HAP-1 (cell line): ENCODE data around the gene FOXP1.

Source experiments
- DNase-seq, 2 experiments: peaks; one replicate each; pipeline ENCODE4 v3.0.0-alpha.2; 2016 to 2020; ENCODE audit warnings: low spot score in 2 of 2
- H3K27me3 ChIP-seq: fragments of 250-450 bp; sonication (Bioruptor Pico); 2 replicates; pipeline ENCODE4 v1.5.1; 2020; ENCODE audit warnings: low read depth, mild to moderate bottlenecking, moderate library complexity
- H3K36me3 ChIP-seq: fragments of 250-450 bp; sonication (Bioruptor Pico); replicated peaks from 2 replicates; pipeline ENCODE4 v1.5.1; 2020; ENCODE audit warnings: mild to moderate bottlenecking
- H3K4me1 ChIP-seq: fragments of 250-450 bp; sonication (Bioruptor Pico); 2 replicates; pipeline ENCODE4 v1.5.1; 2020; ENCODE audit warnings: mild to moderate bottlenecking
- H3K4me3 ChIP-seq: fragments of 250-450 bp; sonication (Bioruptor Pico); 2 replicates; pipeline ENCODE4 v1.5.1; 2020; ENCODE audit warnings: mild to moderate bottlenecking, moderate library complexity
- H3K9me3 ChIP-seq: fragments of 250-450 bp; sonication (Bioruptor Pico); 2 replicates; pipeline ENCODE4 v1.5.1; 2020; ENCODE audit warnings: mild to moderate bottlenecking, moderate library complexity
- in situ Hi-C: fragments of 300-500 bp; cut with MboI; formaldehyde crosslinking; loops from 3 replicates; pipeline ENCODE4 v1.14.3; 2020; ENCODE audit warnings: low sequenced_read_pairs, inconsistent platforms, mixed read lengths

FOXP1 gene

DNA sequence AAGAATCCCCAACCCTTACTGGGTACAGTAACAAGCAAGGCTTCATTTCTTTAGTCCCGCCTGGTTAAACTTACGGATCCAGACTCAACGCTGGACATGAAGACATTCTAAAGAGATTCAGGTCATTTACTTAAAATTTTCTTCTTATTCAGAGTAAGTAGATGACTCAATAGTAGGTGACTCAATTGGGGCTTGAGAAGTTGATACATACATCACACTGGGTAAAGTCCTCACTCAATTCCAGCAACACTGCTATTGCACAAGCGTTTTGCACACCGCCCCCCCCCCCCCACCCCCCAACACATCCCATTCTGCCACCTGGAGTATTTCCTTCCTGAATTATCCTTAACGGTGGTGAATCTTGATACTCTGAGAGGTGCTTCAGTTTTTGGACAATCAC lies 610.0 kb downstream of the FOXP1 start:
- Histone ChIP-seq H3K9me3 (no peaks in the 10 kb centered on the region), H3K4me3 (no peak overlapping the region), H3K36me3 (peaks cover 9% of the 10 kb centered on the region), H3K27me3 (no peaks in the 10 kb centered on the region), H3K4me1 (peaks cover 8% of the 10 kb centered on the region)
- no peak for DNase-seq
- in situ Hi-C loops: no loop called here

DNA sequence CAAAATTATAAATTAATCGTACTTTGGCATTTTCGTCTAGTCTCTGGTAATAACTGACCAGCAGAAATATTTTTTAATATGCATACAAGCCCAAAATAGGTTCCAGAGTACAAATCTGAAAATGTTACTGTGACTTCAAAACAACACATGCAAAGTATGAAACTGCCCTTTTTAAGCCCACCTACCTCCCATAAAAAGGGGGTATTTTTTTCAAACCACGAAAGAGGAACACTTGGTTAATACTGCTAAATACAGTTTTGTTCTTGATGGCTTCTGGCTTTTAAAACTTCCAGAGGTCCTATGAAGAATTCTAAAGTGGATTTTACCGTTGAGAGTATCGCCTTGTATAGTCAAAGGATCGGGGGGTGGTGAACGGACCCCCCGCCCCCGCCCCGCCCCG lies 610.7 kb downstream of the FOXP1 start:
- no peaks in the 10 kb centered on the region for H3K27me3 ChIP-seq
- H3K36me3 ChIP-seq: peaks cover 9% of the 10 kb centered on the region
- no peaks in the 10 kb centered on the region for H3K9me3 ChIP-seq
- peaks cover 8% of the 10 kb centered on the region for H3K4me1 ChIP-seq
- DNase-seq: no peak
- in situ Hi-C loops: no loop called here
- H3K4me3 ChIP-seq: no peak overlapping the region

DNA sequence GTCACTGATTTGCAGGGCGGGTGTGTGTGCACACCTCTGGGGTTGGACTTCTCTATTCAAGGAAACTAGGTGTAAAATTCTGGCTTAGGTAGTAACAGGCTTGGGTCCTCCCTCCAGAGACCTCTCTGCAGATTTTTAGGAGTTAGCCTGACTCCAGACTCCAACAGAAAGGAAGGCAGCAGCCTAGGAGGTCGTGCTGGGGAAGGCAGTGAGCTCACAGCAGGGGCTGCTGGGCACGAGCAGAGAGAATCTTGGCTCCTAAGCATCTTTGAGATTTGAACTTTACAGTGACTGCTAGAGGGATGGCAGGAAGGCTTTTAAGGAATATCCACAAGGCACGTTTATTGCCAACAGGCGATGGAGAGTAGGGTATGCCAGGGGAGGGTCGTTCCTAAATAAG lies 612.6 kb downstream of the FOXP1 start:
- peaks cover 9% of the 10 kb centered on the region for H3K36me3 ChIP-seq
- no peaks in the 10 kb centered on the region for H3K9me3 ChIP-seq
- peaks cover 8% of the 10 kb centered on the region for H3K4me1 ChIP-seq
- no peak for DNase-seq
- in situ Hi-C loops: no loop called here
- no peaks in the 10 kb centered on the region for H3K27me3 ChIP-seq
- no peak overlapping the region for H3K4me3 ChIP-seq

DNA sequence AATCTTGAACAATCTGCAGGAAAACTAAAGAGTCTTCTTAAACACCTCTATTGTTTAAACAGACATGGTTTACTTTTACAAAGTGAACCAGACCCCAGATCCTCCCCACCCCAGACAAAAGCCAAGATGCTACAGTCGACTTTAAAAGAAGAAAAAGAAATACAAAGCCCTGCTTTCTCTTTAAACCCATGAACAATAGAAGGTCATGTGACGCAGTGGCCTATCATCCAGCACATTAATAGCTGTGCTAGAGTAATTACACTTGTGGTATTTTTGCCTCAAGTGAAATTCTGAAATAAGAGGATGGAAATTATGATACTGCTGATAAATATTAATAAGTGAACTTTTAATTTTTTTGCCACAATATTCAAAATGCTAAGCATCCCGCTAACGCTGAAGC lies 613.4 kb downstream of the FOXP1 start:
- Histone ChIP-seq H3K4me3 (no peak overlapping the region), H3K4me1 (peaks cover 8% of the 10 kb centered on the region), H3K9me3 (no peaks in the 10 kb centered on the region), H3K27me3 (no peaks in the 10 kb centered on the region), H3K36me3 (peaks cover 6% of the 10 kb centered on the region)
- DNase-seq: peak; percentile 57
- in situ Hi-C loops: no loop called here

DNA sequence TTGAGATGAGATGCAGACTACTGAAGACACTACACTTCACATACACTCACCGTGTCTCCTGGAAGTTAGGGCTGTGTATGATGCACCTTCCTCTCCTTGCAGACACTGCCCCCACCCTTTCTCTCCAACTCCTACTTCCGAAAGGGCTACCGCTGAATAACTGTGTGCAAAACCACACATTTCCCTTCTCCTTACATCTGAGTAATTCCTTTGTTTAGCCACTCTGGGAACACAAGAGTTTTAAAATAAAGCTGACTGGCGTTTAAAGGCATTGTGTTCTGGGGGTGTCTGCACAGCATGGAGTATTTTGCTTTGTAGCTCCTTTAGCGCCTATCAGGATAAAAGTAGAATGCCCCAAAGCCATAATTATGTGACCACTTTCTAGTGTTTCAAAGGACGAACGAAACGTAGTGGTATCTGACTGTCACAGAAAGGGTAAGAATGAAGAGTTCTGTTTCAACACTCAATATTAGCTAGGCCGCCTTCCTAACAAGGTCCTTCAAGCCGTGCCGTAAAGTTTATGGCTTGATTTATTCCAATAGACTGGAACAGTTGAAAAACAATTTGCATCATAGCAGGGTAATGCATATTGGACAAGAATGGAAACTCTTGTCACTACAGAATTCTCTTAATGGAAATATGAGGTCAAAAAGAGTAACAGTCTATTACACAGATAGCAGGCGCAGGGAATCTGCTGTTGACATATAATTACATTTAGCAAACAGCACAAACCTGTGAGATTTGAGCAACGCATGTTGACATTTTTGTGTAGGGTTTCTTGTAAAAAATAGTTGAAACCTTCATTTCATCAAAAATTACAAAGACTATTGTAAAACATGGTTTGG lies 619.9 kb downstream of the FOXP1 start:
- Histone ChIP-seq H3K4me1 (peaks cover 21% of the 10 kb centered on the region), H3K4me3 (no peak overlapping the region), H3K36me3 (no peaks in the 10 kb centered on the region), H3K9me3 (no peaks in the 10 kb centered on the region), H3K27me3 (no peaks in the 10 kb centered on the region)
- DNase-seq: peak; percentile 51 to 80
- in situ Hi-C loops: no loop called here

DNA sequence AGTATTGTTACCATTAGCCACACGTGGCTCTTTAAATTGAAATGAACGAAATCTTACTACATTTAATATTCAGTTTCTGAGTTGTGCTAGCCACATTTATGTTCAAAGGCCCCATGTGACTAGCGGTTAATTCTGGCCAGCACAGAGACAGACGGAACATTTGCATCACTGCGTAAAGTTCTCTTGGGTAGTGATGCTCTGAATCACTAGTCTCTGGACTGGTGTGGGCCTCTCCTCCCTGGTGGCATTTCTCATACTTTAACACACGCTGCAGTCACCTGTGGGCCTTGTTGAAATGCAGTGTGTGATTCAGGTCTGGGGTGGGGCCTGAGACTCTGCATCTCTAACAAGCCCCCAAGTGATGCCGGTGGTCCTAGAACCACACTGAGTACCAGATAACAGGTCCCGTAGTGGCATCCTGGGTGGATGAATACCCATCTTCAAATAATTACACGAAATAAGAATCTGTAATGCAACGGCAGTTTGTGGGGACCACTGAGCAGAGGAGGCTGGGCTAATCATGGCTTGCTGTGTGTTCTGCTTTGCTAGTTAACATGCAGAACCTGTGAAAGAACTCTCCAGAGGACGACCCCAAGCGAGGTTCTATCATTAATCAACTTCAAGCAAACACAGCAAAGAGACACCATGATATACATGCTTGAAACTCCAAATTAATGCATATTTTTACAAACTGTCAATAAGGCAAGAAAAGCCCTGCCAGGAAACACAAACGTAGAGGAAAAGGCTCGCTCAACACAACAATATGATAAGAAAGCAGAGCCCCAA lies 623.8 kb downstream of the FOXP1 start:
- H3K36me3 ChIP-seq: no peaks in the 10 kb centered on the region
- in situ Hi-C loops: no loop called here

DNA sequence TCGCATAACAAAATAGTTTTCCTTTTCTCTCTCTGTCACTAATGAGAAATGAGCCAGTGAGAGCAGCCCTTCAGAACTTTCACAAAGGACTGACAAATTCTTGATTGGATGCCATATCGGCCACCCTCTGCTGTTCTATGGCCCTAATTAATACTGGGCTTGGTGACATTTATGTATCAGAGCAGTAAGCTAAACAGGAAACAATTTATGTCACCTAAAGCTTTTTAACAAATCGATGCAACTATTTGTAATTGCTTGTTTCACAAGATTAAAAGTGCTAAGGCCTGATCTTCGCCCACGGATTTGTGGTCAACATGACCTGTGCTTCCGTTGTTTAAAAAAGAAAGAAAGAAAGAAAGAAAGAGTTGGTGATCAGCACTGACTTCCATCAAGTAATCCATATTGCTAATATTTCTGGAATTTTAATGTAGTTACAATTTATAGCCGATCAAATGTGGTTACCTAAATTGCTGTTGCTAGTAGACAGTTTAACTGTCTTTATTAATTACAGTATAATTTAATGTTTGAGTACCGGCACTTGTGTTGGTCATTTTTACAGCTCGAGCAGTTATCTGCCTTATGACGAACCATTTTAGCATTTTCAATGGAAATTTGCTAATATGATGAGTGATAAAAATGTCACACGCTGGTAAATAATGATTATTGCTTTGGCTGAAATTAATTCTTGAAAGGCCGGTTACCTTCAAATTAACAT lies 631.3 kb downstream of the FOXP1 start:
- no peaks in the 10 kb centered on the region; the same call in 1 of the 2 replicates for H3K4me1 ChIP-seq
- in situ Hi-C loops: no loop called here
- H3K27me3 ChIP-seq: no peaks in the 10 kb centered on the region
- no peaks in the 10 kb centered on the region for H3K9me3 ChIP-seq
- DNase-seq: no peak
- H3K4me3 ChIP-seq: no peak overlapping the region
- no peaks in the 10 kb centered on the region for H3K36me3 ChIP-seq

More for the DNA sequence above, 623.8 kb downstream of the FOXP1 start:
- H3K27me3 ChIP-seq: no peaks in the 10 kb centered on the region
- H3K4me3 ChIP-seq: no peak overlapping the region
- H3K4me1 ChIP-seq: peaks cover 21% of the 10 kb centered on the region
- no peaks in the 10 kb centered on the region for H3K9me3 ChIP-seq
- no peak for DNase-seq

DNA sequence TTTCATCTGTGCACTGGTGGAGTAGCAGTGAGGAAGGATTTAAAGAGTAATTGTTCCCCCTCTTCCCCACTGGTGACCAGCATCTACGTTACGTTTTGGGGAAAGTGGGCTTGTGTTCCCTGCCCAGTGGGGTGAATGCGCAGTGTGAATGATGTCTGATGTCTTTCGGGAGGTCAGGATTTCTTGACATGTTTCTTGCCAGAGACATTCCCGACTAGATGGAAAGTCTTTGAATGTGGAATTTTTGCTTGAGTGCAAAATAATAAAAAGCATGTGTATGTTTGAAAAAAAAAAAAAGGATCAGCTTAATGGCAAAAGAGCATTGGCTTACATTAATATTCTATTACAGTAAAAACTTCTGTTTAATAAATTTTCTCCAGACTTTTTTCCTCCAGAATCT lies 632.2 kb downstream of the FOXP1 start:
- Histone ChIP-seq H3K36me3 (no peaks in the 10 kb centered on the region), H3K4me3 (no peak overlapping the region), H3K4me1 (no peaks in the 10 kb centered on the region; the same call in 1 of the 2 replicates), H3K9me3 (no peaks in the 10 kb centered on the region), H3K27me3 (no peaks in the 10 kb centered on the region)
- in situ Hi-C loops: no loop called here
- no peak for DNase-seq

DNA sequence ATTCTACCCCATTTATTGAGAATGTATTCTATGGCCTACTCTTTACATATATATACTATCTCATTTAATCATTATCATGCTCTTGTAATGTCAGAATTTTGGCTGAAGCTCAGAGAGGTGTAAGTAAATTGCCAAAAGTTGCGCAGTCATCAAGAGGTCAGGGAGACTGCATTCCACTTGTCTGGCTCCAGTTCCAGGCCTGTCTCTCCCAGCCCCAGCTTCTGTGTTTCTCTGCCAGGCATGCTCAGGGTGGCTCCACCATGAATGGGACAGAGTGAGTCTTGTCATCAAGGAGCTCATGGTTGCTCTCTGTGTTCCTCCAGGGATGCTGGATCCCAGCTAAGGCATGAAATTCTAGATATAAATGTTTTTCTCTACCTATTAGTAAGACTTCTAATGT lies 635.9 kb downstream of the FOXP1 start:
- H3K4me1 ChIP-seq: no peaks in the 10 kb centered on the region; the same call in 1 of the 2 replicates
- no peak for DNase-seq
- H3K9me3 ChIP-seq: no peaks in the 10 kb centered on the region
- H3K36me3 ChIP-seq: no peaks in the 10 kb centered on the region
- in situ Hi-C loops: no loop called here
- H3K27me3 ChIP-seq: no peaks in the 10 kb centered on the region
- no peak overlapping the region for H3K4me3 ChIP-seq

DNA sequence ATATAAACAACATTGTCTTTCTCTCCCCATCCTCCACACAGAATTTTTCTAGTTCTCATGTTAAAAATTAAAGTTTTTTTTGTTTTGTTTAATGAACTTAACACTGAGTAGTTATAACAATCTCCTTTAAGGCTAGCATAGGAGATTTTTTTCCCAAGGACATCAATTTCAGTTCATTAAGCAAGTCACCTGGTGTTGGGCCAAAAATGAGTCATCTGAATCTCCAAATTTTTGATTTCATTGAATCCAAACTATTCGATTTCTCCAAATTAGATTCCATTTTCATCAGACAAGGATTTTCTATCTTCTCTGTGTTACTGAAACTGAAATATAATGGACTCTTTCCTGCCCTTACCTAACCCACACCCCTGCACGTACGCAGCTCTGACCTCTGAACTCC lies 639.6 kb downstream of the FOXP1 start:
- no peaks in the 10 kb centered on the region for H3K27me3 ChIP-seq
- DNase-seq: no peak
- in situ Hi-C loops: no loop called here
- no peak overlapping the region for H3K4me3 ChIP-seq
- H3K9me3 ChIP-seq: no peaks in the 10 kb centered on the region
- no peaks in the 10 kb centered on the region for H3K4me1 ChIP-seq
- H3K36me3 ChIP-seq: no peaks in the 10 kb centered on the region

DNA sequence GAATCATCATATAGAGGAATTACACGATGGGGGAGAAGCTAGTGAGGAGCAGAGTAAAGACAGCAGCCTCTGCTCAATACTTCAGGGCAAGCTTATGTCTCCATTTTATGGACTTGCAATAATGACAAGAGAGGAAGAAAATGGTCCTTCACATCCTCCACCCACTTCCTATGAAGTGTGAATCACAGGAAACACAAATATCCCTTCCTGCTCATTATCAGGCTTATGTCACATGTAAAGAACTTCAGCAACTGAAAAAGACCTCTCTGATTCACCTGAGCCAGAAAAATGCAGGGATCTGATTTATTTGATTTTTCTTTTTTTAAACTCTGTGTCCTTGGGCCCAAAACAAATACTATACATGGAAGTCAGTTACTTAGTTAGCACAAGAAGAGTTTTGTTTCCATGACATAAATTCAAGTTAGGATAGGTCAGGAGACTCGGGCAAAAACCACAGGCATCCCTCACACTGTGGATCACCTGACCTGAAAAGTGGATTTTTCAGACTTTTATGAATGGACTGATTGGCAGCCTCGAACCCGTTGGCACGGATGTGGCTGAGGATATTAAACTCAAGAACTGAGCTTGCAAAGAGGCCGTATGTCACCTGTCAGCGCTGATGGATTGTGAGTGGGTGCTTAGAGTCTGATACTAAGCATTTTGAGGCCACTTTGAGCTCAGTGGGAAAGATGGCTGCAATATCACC lies 650.3 kb downstream of the FOXP1 start:
- Histone ChIP-seq H3K4me1 (peaks cover 5% of the 10 kb centered on the region), H3K36me3 (no peaks in the 10 kb centered on the region), H3K27me3 (no peaks in the 10 kb centered on the region), H3K9me3 (no peaks in the 10 kb centered on the region), H3K4me3 (no peak overlapping the region)
- in situ Hi-C loops: no loop called here
- DNase-seq: no peak

DNA sequence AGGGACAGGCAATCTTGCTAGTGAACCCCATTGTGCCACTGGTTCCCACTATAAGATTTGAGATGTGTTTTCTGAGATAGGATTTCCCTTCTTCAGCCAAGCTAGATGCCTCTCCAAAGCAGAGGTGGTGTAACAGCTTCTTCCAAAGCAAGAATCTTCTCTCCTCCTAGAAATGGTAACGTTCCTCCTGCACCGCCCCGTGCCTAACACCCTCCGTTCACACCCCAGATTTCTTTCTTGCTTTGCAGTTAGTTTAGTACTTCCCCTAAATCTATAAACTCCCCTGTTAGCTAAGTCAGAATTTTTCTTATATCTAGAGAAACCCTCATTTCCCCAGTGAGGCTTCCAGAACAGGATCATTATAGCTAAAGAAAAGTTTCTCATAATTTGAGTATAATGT lies 653.5 kb downstream of the FOXP1 start:
- in situ Hi-C loops: no loop called here
- H3K4me1 ChIP-seq: peaks cover 5% of the 10 kb centered on the region
- no peak overlapping the region for H3K4me3 ChIP-seq
- no peaks in the 10 kb centered on the region for H3K9me3 ChIP-seq
- no peak for DNase-seq
- no peaks in the 10 kb centered on the region for H3K36me3 ChIP-seq
- H3K27me3 ChIP-seq: no peaks in the 10 kb centered on the region

DNA sequence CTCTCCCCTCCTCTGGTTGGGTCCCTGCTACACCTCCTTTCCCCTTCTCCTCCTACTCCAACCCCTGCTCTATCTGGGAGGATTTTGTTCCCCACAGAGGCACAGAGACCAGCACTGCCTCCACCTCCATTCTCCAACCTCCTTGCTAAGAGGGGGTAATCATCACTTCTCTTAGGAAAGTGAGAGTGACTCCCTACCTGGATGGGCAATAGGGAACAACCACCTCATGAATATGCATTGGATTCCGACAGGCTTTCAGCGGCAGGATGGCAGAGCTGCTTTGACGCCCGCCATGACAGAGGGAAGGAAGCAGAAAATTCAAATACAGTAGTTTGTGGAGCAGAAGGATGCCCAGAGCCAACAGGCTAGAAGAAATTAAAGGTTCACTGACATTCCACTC lies 656.3 kb downstream of the FOXP1 start:
- Histone ChIP-seq H3K4me1 (no peaks in the 10 kb centered on the region), H3K9me3 (peaks cover 4% of the 10 kb centered on the region; the same call in 1 of the 2 replicates), H3K36me3 (no peaks in the 10 kb centered on the region), H3K4me3 (no peak overlapping the region), H3K27me3 (no peaks in the 10 kb centered on the region)
- in situ Hi-C loops: no loop called here
- DNase-seq: no peak
